IPS-15b (cell line): ENCODE results near the gene KRTDAP.

Experiments used
- H3K27me3 ChIP-seq: one replicate; pipeline ENCODE4 v1.6.1; 2013; ENCODE audit warnings: low read length; ENCODE audit not compliant: control insufficient read depth, insufficient read depth
- H3K36me3 ChIP-seq: one replicate; pipeline ENCODE4 v1.6.1; 2013; ENCODE audit warnings: low read length; ENCODE audit not compliant: control insufficient read depth, insufficient read depth
- H3K4me1 ChIP-seq: one replicate; pipeline ENCODE4 v1.6.1; 2013; ENCODE audit warnings: mild to moderate bottlenecking, low read length; ENCODE audit not compliant: control insufficient read depth, insufficient read depth
- H3K4me3 ChIP-seq: one replicate; pipeline ENCODE4 v1.5.1; 2013; ENCODE audit warnings: low read depth, low read length
- H3K9ac ChIP-seq: one replicate; pipeline ENCODE4 v1.6.1; 2013; ENCODE audit warnings: low read depth, mild to moderate bottlenecking, low read length
- H3K9me3 ChIP-seq: one replicate; pipeline ENCODE4 v1.6.1; 2013; ENCODE audit warnings: mild to moderate bottlenecking, low read length; ENCODE audit not compliant: control insufficient read depth, insufficient read depth

KRTDAP gene

GRCh38 chr19:35490364-35490763 lies at the start of gene KRTDAP:
KRTDAP (minus strand) TSS chr19:35490464; CDS start chr19:35490442, 22 bp downstream.
- Histone ChIP-seq H3K27me3 (no peaks in the 10 kb centered on the region), H3K9me3 (no peaks in the 10 kb centered on the region)

GRCh38 chr19:35539850-35540249 lies 49.6 kb upstream of the KRTDAP start:
- Histone ChIP-seq H3K9ac (no peak overlapping the region), H3K4me1 (peaks cover 12% of the 10 kb centered on the region), H3K9me3 (no peaks in the 10 kb centered on the region)

More at GRCh38 chr19:35490364-35490763, at the start of gene KRTDAP:
- Histone ChIP-seq H3K9ac (no peak within 1 kb of the TSS), H3K4me3 (no peak within 1 kb of the TSS), H3K4me1 (no peaks in the 10 kb centered on the region), H3K36me3 (no peaks in the 10 kb centered on the region)

GRCh38 chr19:35539314-35539713 lies 49.0 kb upstream of the KRTDAP start:
- no peak overlapping the region for H3K9ac ChIP-seq
- no peaks in the 10 kb centered on the region for H3K27me3 ChIP-seq
- H3K9me3 ChIP-seq: no peaks in the 10 kb centered on the region
- H3K36me3 ChIP-seq: peaks cover 14% of the 10 kb centered on the region
- no peak overlapping the region for H3K4me3 ChIP-seq
- H3K4me1 ChIP-seq: peaks cover 9% of the 10 kb centered on the region

More at GRCh38 chr19:35539850-35540249, 49.6 kb upstream of the KRTDAP start:
- H3K27me3 ChIP-seq: no peaks in the 10 kb centered on the region
- H3K36me3 ChIP-seq: peaks cover 14% of the 10 kb centered on the region
- no peak overlapping the region for H3K4me3 ChIP-seq

GRCh38 chr19:35534803-35535480 lies 44.7 kb upstream of the KRTDAP start:
- Histone ChIP-seq H3K9ac (no peak overlapping the region), H3K4me3 (no peak overlapping the region), H3K9me3 (no peaks in the 10 kb centered on the region), H3K27me3 (peaks cover 7% of the 10 kb centered on the region), H3K36me3 (no peaks in the 10 kb centered on the region), H3K4me1 (peaks cover 11% of the 10 kb centered on the region)

GRCh38 chr19:35533822-35534392 lies 43.6 kb upstream of the KRTDAP start:
- H3K4me1 ChIP-seq: peaks cover 7% of the 10 kb centered on the region
- no peaks in the 10 kb centered on the region for H3K36me3 ChIP-seq
- peaks cover 11% of the 10 kb centered on the region for H3K27me3 ChIP-seq
- H3K9me3 ChIP-seq: no peaks in the 10 kb centered on the region
- peak overlapping the region; percentile 24 for H3K9ac ChIP-seq
- H3K4me3 ChIP-seq: peak overlapping the region; percentile 35

GRCh38 chr19:35533201-35533821 lies 43.0 kb upstream of the KRTDAP start, which contains the start of gene GAPDHS:
GAPDHS (plus strand) TSS chr19:35533456; CDS start chr19:35533528, 72 bp downstream.
- peaks cover 7% of the 10 kb centered on the region for H3K4me1 ChIP-seq
- peak within 1 kb of the TSS; percentile 35 for H3K4me3 ChIP-seq
- H3K36me3 ChIP-seq: no peaks in the 10 kb centered on the region
- peaks cover 13% of the 10 kb centered on the region for H3K27me3 ChIP-seq
- peak within 1 kb of the TSS; percentile 24 for H3K9ac ChIP-seq
- H3K9me3 ChIP-seq: no peaks in the 10 kb centered on the region

- Histone ChIP-seq H3K36me3 (no peaks in the 10 kb centered on the region), H3K9me3 (no peaks in the 10 kb centered on the region), H3K27me3 (peaks cover 14% of the 10 kb centered on the region), H3K4me1 (peaks cover 7% of the 10 kb centered on the region), H3K4me3 (no peak overlapping the region), H3K9ac (no peak overlapping the region)
Observed at GRCh38 chr19:35531291-35531690, 41.0 kb upstream of the KRTDAP start.

- Histone ChIP-seq H3K36me3 (no peaks in the 10 kb centered on the region), H3K4me3 (no peak overlapping the region), H3K4me1 (peaks cover 6% of the 10 kb centered on the region), H3K9ac (no peak overlapping the region), H3K27me3 (peaks cover 25% of the 10 kb centered on the region), H3K9me3 (no peaks in the 10 kb centered on the region)
Observed at GRCh38 chr19:35529241-35530218, 39.3 kb upstream of the KRTDAP start.

GRCh38 chr19:35528218-35529038 lies 38.2 kb upstream of the KRTDAP start, which contains the start of gene SBSN:
SBSN (minus strand) TSS chr19:35528311; CDS start chr19:35528281, 30 bp downstream.
- Histone ChIP-seq H3K9ac (no peak within 1 kb of the TSS), H3K4me1 (peaks cover 13% of the 10 kb centered on the region), H3K27me3 (peaks cover 23% of the 10 kb centered on the region), H3K36me3 (no peaks in the 10 kb centered on the region), H3K4me3 (no peak within 1 kb of the TSS), H3K9me3 (no peaks in the 10 kb centered on the region)

- Histone ChIP-seq H3K36me3 (no peaks in the 10 kb centered on the region), H3K4me3 (no peak overlapping the region), H3K9ac (no peak overlapping the region), H3K4me1 (peaks cover 11% of the 10 kb centered on the region), H3K9me3 (no peaks in the 10 kb centered on the region), H3K27me3 (peaks cover 19% of the 10 kb centered on the region)
Observed at GRCh38 chr19:35525873-35526272, 35.6 kb upstream of the KRTDAP start.
